Renal pelvis (tissue), 4 donors: ENCODE measurements around the gene AGR2. TPM values are rescaled to one million over a fixed set of nuclear protein-coding genes. Genes with fewer than 3 reads are reported as not detected.

Experiments
- DNase-seq: peaks from one replicate; pipeline ENCODE4 v3.0.0-alpha.2; 2013
- polyA plus RNA-seq, 3 donors: library from polyadenylated mRNA; unstranded; fragments of 120-200 nt; gene quantifications; one replicate each; pipeline ENCODE4 v1.2.1, GENCODE V29; 2013; ENCODE audit not compliant: insufficient read length in 3 of 3

Gene AGR2
- polyA plus RNA-seq, 3 donors, result 61.1 to 66.0 (median 62.8) TPM

DNA sequence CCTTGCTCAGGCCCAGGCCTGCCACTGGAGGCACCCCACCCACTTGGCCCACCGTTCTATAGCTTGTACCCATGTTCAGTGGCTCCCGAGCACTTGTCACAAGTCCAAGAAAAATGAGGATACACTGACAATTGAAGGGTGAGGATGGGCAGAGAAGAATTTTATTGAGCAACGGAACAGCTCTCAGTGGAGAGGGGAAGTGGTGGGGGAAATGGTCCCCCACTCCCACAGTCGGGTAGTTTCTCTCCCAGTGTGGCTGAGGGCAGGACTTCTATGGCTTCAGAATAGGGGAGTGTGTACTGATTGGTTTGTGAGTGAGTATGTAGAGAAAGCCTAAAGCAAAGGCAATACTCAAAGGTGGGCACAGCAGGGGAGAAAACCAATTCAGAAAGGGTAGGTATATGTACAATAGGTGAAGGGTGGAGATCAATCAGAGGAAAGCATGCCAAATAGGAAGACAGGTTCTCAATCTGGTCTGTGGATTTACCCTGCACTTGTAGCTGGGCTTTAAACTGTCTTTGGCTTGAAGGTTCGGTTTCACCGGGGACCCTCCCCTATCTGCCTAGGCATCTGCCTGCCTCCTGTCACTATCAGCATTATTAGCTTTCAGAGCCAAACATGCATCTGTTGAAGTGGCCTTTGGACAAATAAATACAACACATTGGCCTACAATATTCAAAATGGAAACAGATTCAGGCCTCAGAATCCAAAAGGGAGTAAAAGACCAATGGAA is 60.1 kb downstream of the AGR2 start:
- no peak for DNase-seq

DNA sequence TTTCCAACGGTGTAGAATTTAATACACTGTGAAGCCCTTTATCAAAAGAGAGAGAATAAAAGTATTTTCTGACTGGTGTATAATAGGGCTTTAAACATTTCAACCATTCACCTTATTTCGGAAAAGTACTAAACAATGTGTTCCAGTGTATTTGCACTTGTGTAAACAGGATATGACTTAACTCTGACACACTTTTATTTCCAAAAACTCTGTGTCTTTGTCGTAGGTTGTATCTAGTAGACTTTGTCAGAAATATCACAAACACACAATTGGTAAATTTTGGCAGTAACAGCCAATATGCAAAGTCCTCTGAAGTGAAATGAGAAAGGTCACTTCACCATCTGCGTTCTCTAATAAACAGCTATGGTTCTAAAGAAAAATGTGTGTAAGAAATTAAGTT is 61.6 kb downstream of the AGR2 start:
- DNase-seq, result no peak

DNA sequence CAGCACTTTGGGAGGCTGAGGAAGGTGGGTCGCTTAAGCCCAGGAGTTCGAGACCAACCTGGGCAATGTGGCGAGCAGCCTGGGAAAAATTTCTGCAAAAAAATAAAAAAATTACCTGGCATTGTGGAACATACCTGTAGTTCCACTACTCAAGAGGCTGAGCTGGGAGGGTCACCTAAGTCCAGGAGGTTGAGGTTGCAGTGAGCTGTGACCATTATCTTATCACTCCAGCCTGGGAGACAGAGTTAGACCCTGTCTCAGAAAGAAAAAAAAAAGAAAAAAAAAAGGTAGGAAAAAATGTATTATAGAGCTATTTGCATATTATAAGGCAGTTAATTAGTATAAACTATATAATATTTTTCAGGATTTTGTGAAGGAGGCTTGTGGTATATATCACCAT is 62.3 kb downstream of the AGR2 start:
- DNase-seq, result no peak

Other genes with a start within 250 kb of the AGR2 start
- 10 to 100 TPM; 30.7 to 32.6 (median 30.8) TPM for gene ANKMY2, start 159.2 kb downstream of the AGR2 start, polyA plus RNA-seq
- gene BZW2, start 158.8 kb downstream of the AGR2 start, polyA plus RNA-seq, result 10 to 100 TPM; 69.1 to 76.6 (median 70.8) TPM
- gene TSPAN13, start 51.2 kb downstream of the AGR2 start, polyA plus RNA-seq, result 10 to 100 TPM; 22.7 to 26.3 (median 23.2) TPM
- 1 to 10 TPM; 1.3 to 2.3 (median 1.5) TPM for gene AGR3, start 77.0 kb upstream of the AGR2 start, polyA plus RNA-seq